Keratinocyte (primary cell): Measurements from ENCODE around the gene TMEM14B. TPM values are rescaled to one million over a fixed set of nuclear protein-coding genes. Genes with fewer than 3 reads are reported as not detected.

ENCODE experiments used
- DNase-seq: peaks from one replicate; pipeline ENCODE4 v3.0.0-alpha.2; 2011; ENCODE audit warnings: low read depth, missing footprints, low spot score
- FAIRE-seq: peaks from 2 replicates; lab custom pipeline; 2011; peaks lifted over from hg19 to GRCh38; lab: Jason Lieb, UNC
- H2AFZ ChIP-seq: 2 replicates; pipeline ENCODE4 v1.6.0; 2012; ENCODE audit warnings: low read length, control low read depth, inconsistent platforms; ENCODE audit not compliant: control insufficient read depth
- H3K27ac ChIP-seq: 2 replicates; pipeline ENCODE4 v1.5.1; 2011; ENCODE audit warnings: low read length; ENCODE audit not compliant: control insufficient read depth, insufficient read depth
- H3K27me3 ChIP-seq: 3 replicates; pipeline ENCODE4 v1.6.0; 2011; ENCODE audit warnings: low read length; ENCODE audit not compliant: control insufficient read depth, insufficient read depth; ENCODE audit errors: extremely low read depth
- H3K36me3 ChIP-seq, 2 experiments: 2 replicates in 1 of 2; 3 replicates in 1 of 2; pipeline ENCODE4 v1.5.1; 2011; ENCODE audit warnings: low read length in 2 of 2, mild to moderate bottlenecking in 1 of 2; ENCODE audit not compliant: control insufficient read depth in 2 of 2, insufficient read depth in 2 of 2; ENCODE audit errors: extremely low read depth in 1 of 2
- H3K4me1 ChIP-seq: 3 replicates; pipeline ENCODE4 v1.5.1; 2011; ENCODE audit warnings: low read length; ENCODE audit not compliant: control insufficient read depth, insufficient read depth; ENCODE audit errors: extremely low read depth
- H3K4me2 ChIP-seq: 3 replicates; pipeline ENCODE4 v1.6.0; 2011; ENCODE audit warnings: low read depth, low read length; ENCODE audit not compliant: control insufficient read depth, insufficient read depth; ENCODE audit errors: extremely low read depth
- H3K4me3 ChIP-seq, 3 experiments: fragments of 200-600 bp in 1 of 3; sonication (generic) in 1 of 3; 2 replicates in 2 of 3; 3 replicates in 1 of 3; pipeline ENCODE4 v1.5.1; 2011 to 2016; ENCODE audit warnings: low read length in 3 of 3, mild to moderate bottlenecking in 3 of 3, control low read depth in 2 of 3, inconsistent platforms in 1 of 3, low read depth in 1 of 3, mixed read lengths in 1 of 3, mixed run types in 1 of 3, moderate library complexity in 1 of 3; ENCODE audit not compliant: control insufficient read depth in 2 of 3, insufficient read depth in 2 of 3; ENCODE audit errors: extremely low read depth in 1 of 3
- H3K79me2 ChIP-seq: 2 replicates; pipeline ENCODE4 v1.6.0; 2012; ENCODE audit warnings: low read length; ENCODE audit not compliant: control insufficient read depth, insufficient read depth
- H3K9ac ChIP-seq: 3 replicates; pipeline ENCODE4 v1.6.0; 2011; ENCODE audit warnings: low read length; ENCODE audit not compliant: control insufficient read depth, insufficient read depth; ENCODE audit errors: extremely low read depth
- H3K9me1 ChIP-seq: 3 replicates; pipeline ENCODE4 v1.6.0; 2011; ENCODE audit warnings: low read length; ENCODE audit not compliant: control insufficient read depth, insufficient read depth; ENCODE audit errors: extremely low read depth
- H3K9me3 ChIP-seq: 2 replicates; pipeline ENCODE4 v1.5.1; 2012; ENCODE audit warnings: low read depth, low read length; ENCODE audit not compliant: control insufficient read depth
- H4K20me1 ChIP-seq: 3 replicates; pipeline ENCODE4 v1.6.0; 2011; ENCODE audit warnings: low read length; ENCODE audit not compliant: control insufficient read depth, insufficient read depth; ENCODE audit errors: extremely low read depth
- CTCF ChIP-seq, 3 experiments: IDR thresholded peaks in 1 of 3; conservative IDR thresholded peaks in 1 of 3; optimal IDR thresholded peaks in 1 of 3; 2 replicates in 2 of 3; 3 replicates in 1 of 3; pipeline versions ENCODE3 to v1.5.1; 2011; ENCODE audit warnings: low read length in 3 of 3, mild to moderate bottlenecking in 3 of 3, moderate library complexity in 2 of 3, control low read depth in 1 of 3, inconsistent platforms in 1 of 3; ENCODE audit not compliant: insufficient read depth in 2 of 3; ENCODE audit errors: extremely low read depth in 1 of 3
- EZH2 ChIP-seq: IDR thresholded peaks from one replicate; pipeline ENCODE4 v1.6.1; 2012; ENCODE audit warnings: inconsistent platforms, mild to moderate bottlenecking, low read length, moderate library complexity
- dilution Hi-C: fragments of 300-500 bp; cut with MboI; formaldehyde crosslinking; loops from one replicate; pipeline ENCODE4 v1.7.0; 2020; ENCODE audit warnings: low sequenced_read_pairs; ENCODE audit not compliant: extremely low pct_ligation_motif_present
- polyA plus RNA-seq, 5 experiments: library from polyadenylated mRNA; depleted of rRNA in 3 of 5; stranded (reverse) in 3 of 5; stranded (forward) in 1 of 5; unstranded in 1 of 5; fragments of >200 nt; gene quantifications; 1 replicate in 1 of 5; 2 replicates in 3 of 5; 3 replicates in 1 of 5; pipeline versions ENCODE4 v1.2.1 to v1.2.3, GENCODE V29; 2011 to 2012; ENCODE audit warnings: missing spikeins in 2 of 5, low read depth in 1 of 5, low replicate concordance in 1 of 5

TMEM14B gene
- polyA plus RNA-seq, 1 donor (not counting 4 experiments of a cell fraction or from before 2014, with no cell fraction given): 157 TPM

GRCh38 chr6:10769419-10769818, 21.8 kb downstream of the TMEM14B start:
- dilution Hi-C loops: no loop called here
- Histone ChIP-seq H3K27ac (no peak overlapping the region), H3K27me3 (no peaks in the 10 kb centered on the region), H3K9me3 (no peaks in the 10 kb centered on the region), H3K4me1 (no peaks in the 10 kb centered on the region), H3K9ac (no peak overlapping the region), H3K4me3 (no peak overlapping the region), H3K79me2 (no peaks in the 10 kb centered on the region), H3K9me1 (no peaks in the 10 kb centered on the region), H3K4me2 (no peak overlapping the region), H4K20me1 (no peaks in the 10 kb centered on the region), H2AFZ (no peak overlapping the region), H3K36me3 (peaks cover 2 to 3% of the 10 kb centered on the region in 2 experiments)
- TF ChIP-seq EZH2 (no peak), CTCF (optimal IDR thresholded peaks at IDR 0.05 in 1 of 3, IDR thresholded peaks at IDR 0.05 in 1 of 3, conservative IDR thresholded peaks at IDR 0.05 in 1 of 3; ENCODE audit: extremely low read depth in 1 of 3, insufficient read depth in 2 of 3, low read length in 3 of 3) (no peak)
- no peak for FAIRE-seq
- no peak for DNase-seq

GRCh38 chr6:10771371-10771894, 23.8 kb downstream of the TMEM14B start:
- no peak for TF ChIP-seq EZH2
- no peak for TF ChIP-seq CTCF (optimal IDR thresholded peaks at IDR 0.05 in 1 of 3, IDR thresholded peaks at IDR 0.05 in 1 of 3, conservative IDR thresholded peaks at IDR 0.05 in 1 of 3; ENCODE audit: extremely low read depth in 1 of 3, insufficient read depth in 2 of 3, low read length in 3 of 3)

More at GRCh38 chr6:10771371-10771894, 23.8 kb downstream of the TMEM14B start:
- dilution Hi-C loops: no loop called here
- Histone ChIP-seq H3K4me1 (no peaks in the 10 kb centered on the region), H3K79me2 (no peaks in the 10 kb centered on the region), H2AFZ (no peak overlapping the region), H3K9me1 (no peaks in the 10 kb centered on the region), H4K20me1 (no peaks in the 10 kb centered on the region), H3K27ac (no peak overlapping the region), H3K4me3 (no peak overlapping the region), H3K4me2 (no peak overlapping the region), H3K9me3 (no peaks in the 10 kb centered on the region), H3K27me3 (no peaks in the 10 kb centered on the region), H3K9ac (no peak overlapping the region), H3K36me3 (peaks cover 2 to 3% of the 10 kb centered on the region in 2 experiments)
- DNase-seq (no peak), FAIRE-seq (no peak)
